NT2/D1 (cell line): ENCODE measurements around the gene EML1.

ENCODE experiments used
- YY1 ChIP-seq: IDR thresholded peaks from 2 replicates; pipeline ENCODE4 v1.6.1; 2011; ENCODE audit not compliant: insufficient read length, insufficient read depth
- ZNF274 ChIP-seq: IDR thresholded peaks from 2 replicates; pipeline ENCODE4 v1.6.1; 2011; ENCODE audit warnings: mild to moderate bottlenecking, low read depth, low read length

- no peak for TF ChIP-seq ZNF274
- TF ChIP-seq YY1 = no peak
Measured at GRCh38 chr14:99951085-99951484, 157.9 kb downstream of the EML1 start.
